Astrocyte of the hippocampus (primary cell): ENCODE results near the gene VCP.

Experiments
- DNase-seq: peaks from one replicate; pipeline ENCODE4 v3.0.0; 2011; ENCODE audit warnings: low read depth, low spot score

Gene VCP

DNA sequence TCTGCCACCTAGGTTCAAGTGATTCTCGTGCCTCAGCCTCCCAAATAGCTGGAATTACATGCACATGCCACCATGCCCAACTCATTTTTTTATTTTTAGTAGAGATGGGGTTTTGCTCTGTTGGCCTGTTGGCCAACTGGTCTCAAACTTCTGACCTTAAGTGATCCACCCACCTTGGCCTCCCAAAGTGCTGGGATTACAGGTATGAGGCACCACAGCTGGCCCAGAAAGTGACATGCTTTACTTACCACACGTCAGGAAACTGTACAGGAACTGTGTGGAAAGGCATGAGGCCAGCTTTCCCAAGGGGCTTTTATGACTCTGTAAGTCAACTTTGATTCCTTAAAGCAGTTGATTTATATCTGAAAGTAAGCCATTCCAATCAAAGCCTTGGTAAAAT lies 57.9 kb downstream of the VCP start:
- no peak for DNase-seq

DNA sequence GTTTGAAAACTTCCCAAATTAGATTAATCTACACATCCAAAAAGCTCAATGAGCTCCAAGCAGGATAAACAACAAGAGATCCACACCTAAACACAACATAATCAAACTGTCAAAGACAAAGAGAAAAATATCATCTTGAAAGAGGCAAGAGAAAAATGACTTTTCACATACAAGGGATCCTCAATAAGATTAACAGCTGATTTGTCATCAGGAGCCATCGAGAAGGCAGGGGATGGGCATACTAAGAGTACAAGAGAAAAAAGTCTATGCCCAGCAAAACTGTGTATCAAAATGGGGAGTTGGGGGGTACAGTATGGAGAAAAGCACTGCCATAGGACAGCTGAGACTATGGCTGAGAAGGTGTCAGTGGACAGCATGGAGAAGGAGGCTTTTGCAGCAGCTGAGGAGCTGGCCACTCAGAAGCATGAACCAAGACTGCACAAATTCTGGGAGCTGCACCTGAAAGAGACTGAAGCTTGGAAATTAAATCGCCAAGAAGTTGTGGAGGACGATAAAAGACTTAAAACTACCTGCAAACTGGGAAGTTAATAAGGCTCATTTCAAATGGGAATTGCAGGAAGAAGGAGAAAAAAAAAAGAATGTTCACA lies 62.0 kb downstream of the VCP start:
- DNase-seq = no peak
